NCI-H146 treated with DMSO at 0.1 percent for 48 hours (cell line): Measurements from ENCODE around the gene RPP25L.

Experiments
- DNase-seq: peaks from one replicate; lab custom pipeline; 2025; ENCODE audit not compliant: unreplicated experiment; lab: John Stamatoyannopoulos, UW

Gene RPP25L

GRCh38 chr9:34588671-34589635 is 22.9 kb downstream of the RPP25L start:
- DNase-seq = no peak

GRCh38 chr9:34587271-34587670 is 24.6 kb downstream of the RPP25L start:
- no peak for DNase-seq

GRCh38 chr9:34585946-34586669 is 25.8 kb downstream of the RPP25L start:
- no peak for DNase-seq

GRCh38 chr9:34584970-34585369 is 26.9 kb downstream of the RPP25L start:
- no peak for DNase-seq

GRCh38 chr9:34582787-34583186 is 29.1 kb downstream of the RPP25L start:
- DNase-seq = peak; percentile 11

GRCh38 chr9:34581318-34581717 is 30.6 kb downstream of the RPP25L start:
- DNase-seq = no peak

GRCh38 chr9:34580358-34580757 is 31.5 kb downstream of the RPP25L start:
- DNase-seq = no peak

GRCh38 chr9:34579808-34580163 is 32.1 kb downstream of the RPP25L start:
- no peak for DNase-seq

- no peak for DNase-seq
Observed at GRCh38 chr9:34579104-34579807, 32.6 kb downstream of the RPP25L start.

- peak; percentile 49 for DNase-seq
Observed at GRCh38 chr9:34578241-34579103, 33.4 kb downstream of the RPP25L start.

- DNase-seq = no peak
Observed at GRCh38 chr9:34577400-34578240, 34.3 kb downstream of the RPP25L start.

GRCh38 chr9:34576597-34577399 is 35.1 kb downstream of the RPP25L start:
- DNase-seq = no peak

- DNase-seq = no peak
Observed at GRCh38 chr9:34575862-34576596, 35.9 kb downstream of the RPP25L start.

GRCh38 chr9:34575241-34575640 is 36.7 kb downstream of the RPP25L start:
- DNase-seq = no peak

- DNase-seq = no peak
Observed at GRCh38 chr9:34574571-34574970, 37.3 kb downstream of the RPP25L start.

GRCh38 chr9:34573599-34574325 is 38.1 kb downstream of the RPP25L start:
- no peak for DNase-seq

GRCh38 chr9:34572628-34573027 is 39.3 kb downstream of the RPP25L start:
- no peak for DNase-seq

GRCh38 chr9:34572092-34572491 is 39.8 kb downstream of the RPP25L start:
- no peak for DNase-seq
